Immature natural killer cell (primary cell): ENCODE measurements around the gene TMEM108. TPM values are rescaled to one million over a fixed set of nuclear protein-coding genes. Genes with fewer than 3 reads are reported as not detected.

Experiments used
- DNase-seq, 3 donors: peaks; one replicate each; pipeline ENCODE4 v3.0.0; 2022; ENCODE audit warnings: mixed read lengths in 1 of 3
- H3K27ac Mint-ChIP-seq, 6 donors: one replicate each; pipeline ENCODE4 v1.8.0; 2020; ENCODE audit warnings: mixed read lengths in 6 of 6, mild to moderate bottlenecking in 5 of 6, inconsistent platforms in 4 of 6, moderate library complexity in 3 of 6
- H3K27me3 Mint-ChIP-seq, 3 donors: one replicate each; pipeline ENCODE4 v1.8.0; 2020 to 2021; ENCODE audit warnings: low read depth in 3 of 3, mild to moderate bottlenecking in 3 of 3, mixed read lengths in 3 of 3, moderate library complexity in 3 of 3, inconsistent platforms in 1 of 3
- H3K36me3 Mint-ChIP-seq, 3 donors: one replicate each; pipeline ENCODE4 v1.8.0; 2020; ENCODE audit warnings: mixed read lengths in 3 of 3, inconsistent platforms in 2 of 3, mild to moderate bottlenecking in 2 of 3
- H3K4me1 Mint-ChIP-seq, 2 donors: one replicate each; pipeline ENCODE4 v1.8.0; 2020; ENCODE audit warnings: inconsistent platforms in 2 of 2, mild to moderate bottlenecking in 2 of 2, mixed read lengths in 2 of 2, moderate library complexity in 1 of 2
- H3K4me3 Mint-ChIP-seq, 5 donors: one replicate each; pipeline ENCODE4 v1.8.0; 2020; ENCODE audit warnings: mild to moderate bottlenecking in 5 of 5, mixed read lengths in 5 of 5, inconsistent platforms in 3 of 5, moderate library complexity in 3 of 5
- H3K9me3 Mint-ChIP-seq, 6 donors: one replicate each; pipeline ENCODE4 v1.8.0; 2020; ENCODE audit warnings: mild to moderate bottlenecking in 6 of 6, mixed read lengths in 6 of 6, inconsistent platforms in 4 of 6, moderate library complexity in 3 of 6
- polyA plus RNA-seq, 3 donors: library from polyadenylated mRNA; unstranded; fragments of 300-500 nt; fragmentation: Illumina TruSeq; gene quantifications; one replicate each; pipeline ENCODE4 v1.2.3, GENCODE V29; 2021

Gene TMEM108
- polyA plus RNA-seq, 3 donors from 2014 or later = 0.16 TPM; not detected in 2

- Mint-ChIP-seq H3K9me3 (no peaks in the 10 kb centered on the region), H3K36me3 (no peaks in the 10 kb centered on the region), H3K27me3 (peaks cover 0 to 5% (median 2%) of the 10 kb centered on the region in 3 donors), H3K4me3 (no peak within 1 kb of the TSS), H3K4me1 (peaks cover 0 to 2% of the 10 kb centered on the region in 2 donors), H3K27ac (no peak within 1 kb of the TSS)
- DNase-seq = no peak
These were observed 361.9 kb downstream of the TMEM108 start, which contains the start of gene BFSP2 for GRCh38 chr3:133400006-133400515. TSS of gene BFSP2 (plus strand) at chr3:133400056. CDS start at chr3:133400084, 28 bp downstream.

- Mint-ChIP-seq H3K4me3 (no peak overlapping the region), H3K27me3 (peaks cover under 1 to 5% (median 2%) of the 10 kb centered on the region in 3 donors), H3K36me3 (no peaks in the 10 kb centered on the region), H3K27ac (no peak overlapping the region), H3K4me1 (no peaks in the 10 kb centered on the region), H3K9me3 (no peaks in the 10 kb centered on the region)
- DNase-seq = no peak
These were observed 363.4 kb downstream of the TMEM108 start for GRCh38 chr3:133401374-133402135.

GRCh38 chr3:133404920-133405319, 366.7 kb downstream of the TMEM108 start:
- H3K4me3 Mint-ChIP-seq = no peak overlapping the region
- no peak overlapping the region for H3K27ac Mint-ChIP-seq
- H3K36me3 Mint-ChIP-seq = no peaks in the 10 kb centered on the region
- H3K27me3 Mint-ChIP-seq = peaks cover 2 to 3% (median 2%) of the 10 kb centered on the region in 3 donors
- H3K9me3 Mint-ChIP-seq = no peaks in the 10 kb centered on the region
- no peaks in the 10 kb centered on the region for H3K4me1 Mint-ChIP-seq
- DNase-seq = no peak

GRCh38 chr3:133408366-133408765, 370.2 kb downstream of the TMEM108 start:
- H3K27ac Mint-ChIP-seq = no peak overlapping the region
- no peaks in the 10 kb centered on the region for H3K4me1 Mint-ChIP-seq
- H3K27me3 Mint-ChIP-seq = peaks cover 2 to 5% (median 2%) of the 10 kb centered on the region in 3 donors
- no peak for DNase-seq
- H3K36me3 Mint-ChIP-seq = no peaks in the 10 kb centered on the region
- H3K9me3 Mint-ChIP-seq = no peaks in the 10 kb centered on the region
- H3K4me3 Mint-ChIP-seq = no peak overlapping the region

DNA sequence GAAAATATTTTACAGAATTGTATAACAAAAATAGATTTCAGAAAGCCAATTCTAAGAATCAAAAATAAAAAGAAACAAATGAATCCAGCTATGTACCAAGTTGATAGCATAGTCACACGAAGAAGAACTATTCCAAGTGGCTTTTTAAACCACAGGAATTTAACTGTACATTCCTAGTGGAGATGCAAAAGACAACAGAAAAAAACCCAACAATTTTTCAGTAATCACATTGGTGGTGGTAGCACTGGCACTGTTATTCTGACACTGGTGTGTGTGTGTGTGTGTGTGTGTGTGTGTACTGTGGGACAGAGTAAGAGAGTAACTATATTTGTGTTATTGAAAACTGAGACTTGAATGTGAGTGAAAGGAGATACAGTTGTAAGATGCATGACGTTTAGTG, 370.8 kb downstream of the TMEM108 start:
- H3K9me3 Mint-ChIP-seq = no peaks in the 10 kb centered on the region
- no peaks in the 10 kb centered on the region for H3K4me1 Mint-ChIP-seq
- DNase-seq = no peak
- peaks cover 2 to 4% (median 2%) of the 10 kb centered on the region in 3 donors for H3K27me3 Mint-ChIP-seq
- H3K27ac Mint-ChIP-seq = no peak overlapping the region
- no peak overlapping the region for H3K4me3 Mint-ChIP-seq
- no peaks in the 10 kb centered on the region for H3K36me3 Mint-ChIP-seq

DNA sequence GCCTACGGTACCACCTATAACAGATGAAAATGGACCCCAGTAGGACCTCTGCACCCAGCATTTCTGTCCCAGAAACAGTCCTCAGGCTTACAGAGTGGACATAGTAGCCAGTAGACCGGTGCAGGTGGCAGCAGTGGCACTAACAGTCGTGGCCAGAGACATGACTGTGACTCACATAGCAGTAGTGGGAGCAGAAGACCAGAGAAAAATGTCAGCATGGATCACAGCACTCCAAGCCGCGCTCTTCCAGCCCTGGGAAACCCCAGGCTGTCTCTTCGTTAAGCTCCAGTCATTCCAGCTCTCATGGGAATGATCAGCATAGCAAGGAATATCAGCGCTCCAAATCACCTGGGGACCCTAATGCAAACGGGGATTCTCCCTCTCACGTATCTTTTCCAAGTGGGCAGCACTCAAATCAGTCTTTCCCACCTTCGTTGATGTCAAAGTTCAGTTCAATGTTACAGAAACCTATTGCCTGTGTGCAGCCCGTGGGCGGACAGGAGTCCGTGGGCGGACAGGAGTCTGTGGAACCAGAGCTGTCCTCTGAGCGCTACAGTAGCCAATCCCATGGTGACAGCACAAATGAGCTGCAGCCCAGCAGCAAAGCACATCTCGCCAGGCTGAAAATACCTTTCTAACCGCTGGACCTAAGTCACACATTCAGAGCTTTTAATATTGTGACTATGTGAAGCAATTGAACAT, 372.2 kb downstream of the TMEM108 start:
- H3K4me1 Mint-ChIP-seq = no peaks in the 10 kb centered on the region
- no peak for DNase-seq
- H3K4me3 Mint-ChIP-seq = no peak overlapping the region
- peaks cover 2% of the 10 kb centered on the region in 3 donors for H3K27me3 Mint-ChIP-seq
- H3K9me3 Mint-ChIP-seq = no peaks in the 10 kb centered on the region
- H3K27ac Mint-ChIP-seq = no peak overlapping the region
- no peaks in the 10 kb centered on the region for H3K36me3 Mint-ChIP-seq

DNA sequence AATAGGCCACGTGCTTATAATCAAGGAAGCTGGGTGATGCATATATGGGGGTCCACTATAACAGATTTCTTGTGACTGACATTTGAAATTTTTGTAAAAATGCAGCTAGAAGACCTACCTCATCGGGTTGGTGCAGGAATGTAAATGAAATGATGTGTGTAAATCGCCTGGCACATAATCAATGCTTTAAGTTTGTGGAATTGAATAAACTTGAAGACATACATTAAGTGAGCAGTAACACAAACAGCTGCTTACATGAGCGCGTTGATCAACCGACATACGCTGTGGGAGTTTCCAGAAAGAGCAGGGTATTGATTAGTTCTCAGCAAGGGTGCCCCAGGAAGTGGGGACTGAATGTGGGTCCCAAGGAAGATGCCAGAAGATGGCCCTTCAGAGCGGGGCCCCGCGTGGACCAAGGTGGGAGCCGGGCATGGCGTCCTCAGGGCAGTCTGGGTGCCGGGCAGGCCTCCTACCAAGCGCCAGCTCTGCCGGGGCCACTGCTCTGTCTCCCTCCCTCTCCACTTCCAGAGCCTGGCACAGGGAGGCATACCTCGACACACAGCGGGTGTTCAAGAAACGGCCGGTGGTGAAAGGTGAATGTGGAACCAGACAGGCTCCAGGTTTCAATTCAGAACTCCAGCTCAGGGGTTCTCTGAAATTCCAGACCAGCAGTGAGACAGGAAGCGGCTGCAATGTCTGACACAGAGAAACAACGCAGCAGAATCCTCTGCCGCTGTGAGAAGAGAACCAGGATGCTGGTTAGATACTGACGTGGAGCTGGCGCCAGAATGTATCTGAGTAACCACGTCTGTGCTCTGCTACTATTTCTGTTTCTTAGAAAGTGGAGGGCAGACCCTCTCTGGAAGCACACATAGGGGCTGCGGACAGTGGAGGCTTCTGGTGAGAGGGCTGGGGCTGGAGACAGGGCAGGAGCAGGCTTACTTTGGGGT, 374.3 kb downstream of the TMEM108 start:
- DNase-seq = no peak
- Mint-ChIP-seq H3K9me3 (no peaks in the 10 kb centered on the region), H3K36me3 (no peaks in the 10 kb centered on the region), H3K4me3 (no peak overlapping the region), H3K27me3 (peaks cover 0 to 2% (median 1%) of the 10 kb centered on the region in 3 donors), H3K27ac (no peak overlapping the region), H3K4me1 (no peaks in the 10 kb centered on the region)

DNA sequence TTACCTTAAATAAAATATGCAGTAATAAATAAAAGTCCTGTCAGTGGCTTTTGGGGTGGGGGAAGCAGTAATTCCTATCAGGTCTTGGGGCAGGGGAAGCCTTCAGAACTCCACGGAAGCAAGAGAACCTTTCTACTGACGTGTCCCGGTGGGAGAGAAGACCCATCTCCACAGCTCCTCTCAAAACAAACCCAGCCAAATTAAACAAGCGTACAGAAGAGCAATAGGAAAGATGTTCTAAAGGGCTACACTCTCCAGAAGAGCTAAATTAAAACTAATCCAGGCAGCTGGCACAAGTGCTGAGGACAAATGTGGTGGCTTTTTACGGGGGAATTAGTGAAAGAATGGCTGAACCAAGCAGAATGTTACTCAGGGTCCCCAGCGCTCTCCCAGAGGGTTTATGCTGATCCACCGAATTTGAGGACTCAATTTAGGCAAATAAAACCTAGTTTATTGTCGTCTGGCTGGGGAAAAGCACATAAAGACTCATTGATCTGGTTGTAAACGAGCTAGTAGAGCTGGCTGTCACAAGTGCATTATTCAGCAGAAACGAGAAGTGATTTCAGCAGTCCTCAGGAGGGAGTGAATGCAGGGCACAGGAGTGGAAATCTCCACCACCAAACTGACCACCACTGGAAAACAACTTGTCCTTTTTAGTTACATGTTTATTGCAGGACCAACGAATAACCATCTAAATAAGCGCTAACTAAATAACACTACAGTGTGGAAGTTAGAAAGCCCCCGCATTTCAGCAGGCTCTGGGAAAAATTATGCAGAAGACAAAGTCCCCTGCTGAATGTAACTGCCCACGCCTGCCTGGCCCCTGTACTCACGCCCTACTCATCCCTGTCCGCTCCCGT, 375.2 kb downstream of the TMEM108 start:
- Mint-ChIP-seq H3K9me3 (no peaks in the 10 kb centered on the region), H3K4me3 (no peak overlapping the region), H3K36me3 (no peaks in the 10 kb centered on the region), H3K27me3 (peaks cover 0 to 2% (median 0%) of the 10 kb centered on the region in 3 donors), H3K27ac (no peak overlapping the region), H3K4me1 (no peaks in the 10 kb centered on the region)
- DNase-seq = no peak

- H3K36me3 Mint-ChIP-seq = no peaks in the 10 kb centered on the region
- H3K4me3 Mint-ChIP-seq = no peak overlapping the region
- H3K4me1 Mint-ChIP-seq = no peaks in the 10 kb centered on the region
- no peak for DNase-seq
- no peak overlapping the region for H3K27ac Mint-ChIP-seq
- no peaks in the 10 kb centered on the region for H3K9me3 Mint-ChIP-seq
- H3K27me3 Mint-ChIP-seq = peaks cover 0 to 2% (median 0%) of the 10 kb centered on the region in 3 donors
These were observed 375.8 kb downstream of the TMEM108 start for GRCh38 chr3:133414021-133414392.

DNA sequence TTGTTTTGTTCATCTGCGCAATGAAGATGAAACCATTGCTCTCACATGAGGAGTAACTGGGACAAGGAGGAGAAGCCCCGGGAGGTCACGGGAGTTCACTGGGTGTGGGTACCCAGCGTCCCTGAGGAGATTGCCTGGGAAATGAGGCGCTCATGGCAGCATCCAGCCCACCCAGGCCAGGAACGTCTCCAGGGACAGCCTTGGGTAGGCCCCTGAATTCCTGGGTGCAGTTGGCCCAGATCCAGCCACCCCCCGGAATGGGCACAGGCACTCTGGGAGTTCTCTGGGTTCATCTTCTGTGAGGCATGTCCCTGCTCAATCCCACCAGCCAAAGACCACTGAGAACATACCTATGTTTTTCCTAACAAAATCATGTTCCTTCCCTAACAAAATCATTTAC, 380.2 kb downstream of the TMEM108 start:
- no peak for DNase-seq
- H3K36me3 Mint-ChIP-seq = no peaks in the 10 kb centered on the region
- H3K27me3 Mint-ChIP-seq = peaks cover 0 to 6% (median 0%) of the 10 kb centered on the region in 3 donors
- no peaks in the 10 kb centered on the region for H3K9me3 Mint-ChIP-seq
- H3K27ac Mint-ChIP-seq = no peak overlapping the region
- no peaks in the 10 kb centered on the region for H3K4me1 Mint-ChIP-seq
- H3K4me3 Mint-ChIP-seq = no peak overlapping the region

- DNase-seq = no peak
- Mint-ChIP-seq H3K36me3 (no peaks in the 10 kb centered on the region), H3K27me3 (peaks cover 0 to 6% (median 4%) of the 10 kb centered on the region in 3 donors), H3K27ac (peak overlapping the region in 1 of 6 donors; percentile 34), H3K9me3 (no peaks in the 10 kb centered on the region), H3K4me3 (no peak overlapping the region), H3K4me1 (no peaks in the 10 kb centered on the region)
These were observed 381.1 kb downstream of the TMEM108 start for GRCh38 chr3:133419151-133419909.
